Lower lobe of right lung (tissue), 2 donors: ENCODE measurements around the gene TRMT2B. TPM values are rescaled to one million over a fixed set of nuclear protein-coding genes. Genes with fewer than 3 reads are reported as not detected.

Experiments used
- ATAC-seq, 2 donors: fragments of 200-7000 bp; cut with Tn5 transposase; one replicate each; pipeline ENCODE4 v1.9.1; 2020 to 2022; ENCODE audit warnings: mild to moderate bottlenecking in 2 of 2, moderate library complexity in 2 of 2
- DNase-seq: peaks from one replicate; pipeline ENCODE4 v3.0.0-alpha.2; 2020
- H3K27ac ChIP-seq: fragments of 200-600 bp; one replicate; pipeline ENCODE4 v1.8.0; 2022
- H3K27me3 ChIP-seq: fragments of 200-600 bp; one replicate; pipeline ENCODE4 v1.8.0; 2022; ENCODE audit warnings: low read depth
- H3K36me3 ChIP-seq: fragments of 200-600 bp; one replicate; pipeline ENCODE4 v1.8.0; 2022; ENCODE audit warnings: mild to moderate bottlenecking
- H3K4me1 ChIP-seq: fragments of 200-600 bp; one replicate; pipeline ENCODE4 v1.8.0; 2022
- H3K4me3 ChIP-seq: fragments of 200-600 bp; one replicate; pipeline ENCODE4 v1.8.0; 2022; ENCODE audit warnings: mild to moderate bottlenecking
- H3K9me3 ChIP-seq: fragments of 200-600 bp; one replicate; pipeline ENCODE4 v1.8.0; 2022
- CTCF ChIP-seq: fragments of 200-600 bp; IDR thresholded peaks from one replicate; pipeline ENCODE4 v1.8.0; 2022; ENCODE audit warnings: antibody characterized with exemption, mild to moderate bottlenecking
- intact Hi-C: fragments of 100-400 bp; cut with DNase I; formaldehyde crosslinking; loops from one replicate; pipeline ENCODE4 v1.11.0; 2022
- total RNA-seq: library from RNA; stranded (reverse); fragmentation: NEBNext Ultra II Directional; extraction: Animal tissue kit (Norgen Biotek cat#: 25700); gene quantifications from one replicate; pipeline ENCODE4 v1.2.1, GENCODE V29; 2021
- donor health status: DM: no; HTN: yes; CAD: no; lungs with severe emphysema.

Gene TRMT2B
- total RNA-seq, 1 donor from 2014 or later, result 19.4 TPM

GRCh38 chrX:100969936-100970335, 82.0 kb downstream of the TRMT2B start:
- no peak for TF ChIP-seq CTCF
- Histone ChIP-seq H3K4me1 (no peaks in the 10 kb centered on the region), H3K36me3 (no peaks in the 10 kb centered on the region), H3K27me3 (no peaks in the 10 kb centered on the region), H3K27ac (no peak overlapping the region), H3K4me3 (no peak overlapping the region), H3K9me3 (no peaks in the 10 kb centered on the region)
- ATAC-seq (no peak), DNase-seq (no peak)
- intact Hi-C loops, result no loop called here

- Histone ChIP-seq H3K36me3 (no peaks in the 10 kb centered on the region), H3K4me1 (no peaks in the 10 kb centered on the region), H3K4me3 (no peak within 1 kb of the TSS), H3K27ac (no peak within 1 kb of the TSS), H3K9me3 (no peaks in the 10 kb centered on the region), H3K27me3 (no peaks in the 10 kb centered on the region)
- ATAC-seq, result no peak
- TF ChIP-seq CTCF, result no peak
- no peak for DNase-seq
- intact Hi-C loops, result no loop called here
Measured at GRCh38 chrX:100969408-100969807, 82.5 kb downstream of the TRMT2B start, which contains the start of gene ARL13A. Gene ARL13A, plus strand, starts transcription at chrX:100969708. Its CDS starts 3,982 bp downstream, at chrX:100973690.

DNA sequence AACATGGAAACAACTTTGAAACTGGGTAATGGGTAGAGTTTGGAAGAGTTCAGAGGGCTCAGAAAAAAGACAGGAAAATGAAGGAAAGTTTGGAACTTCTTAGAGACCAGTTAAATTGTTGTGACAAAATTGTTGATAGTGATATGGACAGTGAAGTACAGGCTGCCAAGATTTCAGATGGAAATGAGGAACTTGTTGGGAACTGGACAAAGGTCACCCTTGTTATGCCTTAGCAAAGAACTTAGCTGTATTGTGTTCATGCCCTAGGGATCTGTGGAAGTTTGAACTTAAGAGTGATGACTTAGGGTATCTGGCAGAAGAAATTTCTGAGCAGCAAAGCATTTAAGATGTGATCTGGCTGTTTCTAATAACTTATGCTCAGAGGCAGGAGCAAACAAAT, 87.5 kb downstream of the TRMT2B start:
- no peaks in the 10 kb centered on the region for H3K4me1 ChIP-seq
- H3K27me3 ChIP-seq, result no peaks in the 10 kb centered on the region
- intact Hi-C loops, result no loop called here
- no peaks in the 10 kb centered on the region for H3K36me3 ChIP-seq
- no peaks in the 10 kb centered on the region for H3K9me3 ChIP-seq
- ATAC-seq (no peak), DNase-seq (no peak)
- no peak for TF ChIP-seq CTCF
- H3K4me3 ChIP-seq, result no peak overlapping the region
- H3K27ac ChIP-seq, result no peak overlapping the region

DNA sequence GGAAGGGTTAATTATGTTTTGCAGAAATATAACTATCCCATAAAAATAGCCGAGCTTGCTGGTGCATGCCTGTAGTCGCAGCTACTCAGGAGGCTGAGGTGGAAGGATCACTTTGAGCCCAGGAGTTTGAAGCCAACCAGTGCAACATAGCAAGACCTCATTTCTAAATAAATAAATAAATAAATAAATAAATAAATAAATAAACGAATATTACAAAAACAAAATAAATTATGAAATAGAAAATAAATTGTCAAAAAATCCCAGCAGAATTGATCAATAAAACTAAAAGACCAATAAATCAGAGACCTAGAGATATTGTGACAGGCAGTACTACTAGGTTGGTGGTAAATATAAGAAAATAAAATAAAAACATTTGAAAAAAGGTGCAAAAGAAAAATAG, 89.1 kb downstream of the TRMT2B start:
- intact Hi-C loops, result no loop called here
- Histone ChIP-seq H3K27me3 (no peaks in the 10 kb centered on the region), H3K9me3 (no peaks in the 10 kb centered on the region), H3K4me3 (no peak overlapping the region), H3K27ac (no peak overlapping the region), H3K36me3 (no peaks in the 10 kb centered on the region), H3K4me1 (no peaks in the 10 kb centered on the region)
- DNase-seq (no peak), ATAC-seq (no peak)
- no peak for TF ChIP-seq CTCF

Other genes starting within 250 kb of the TRMT2B start
- gene CSTF2, start 231.7 kb downstream of the TRMT2B start, total RNA-seq, result 13.9 TPM
- gene NOX1, start 177.8 kb downstream of the TRMT2B start, total RNA-seq, result not detected
- 8.1 TPM for gene XKRX, start 123.2 kb downstream of the TRMT2B start, total RNA-seq
- gene ARL13A, start 82.4 kb downstream of the TRMT2B start, total RNA-seq, result not detected
- gene TMEM35A, start 26.8 kb upstream of the TRMT2B start, total RNA-seq, result 1.5 TPM
- gene CENPI, start 46.1 kb upstream of the TRMT2B start, total RNA-seq, result 1.4 TPM
- gene DRP2, start 167.7 kb upstream of the TRMT2B start, total RNA-seq, result not detected
- not detected for gene TAF7L, start 239.2 kb upstream of the TRMT2B start, total RNA-seq